Fibroblast of upper back skin (primary cell): ENCODE results near the gene SRSF3.
"Not testable (repeated sequence)": the region's sequence is repeated elsewhere in the genome, so short reads cannot be mapped to it uniquely, and the experiment has no call there.

Experiments
- DNase-seq: peaks from one replicate; pipeline ENCODE4 v3.0.0-alpha.2; 2013

The SRSF3 gene

GRCh38 chr6:36594029-36594815, at the start of gene SRSF3:
Gene SRSF3 (plus strand): TSS chr6:36594362. CDS start chr6:36596763, 2,401 bp downstream.
- peak; percentile 98 for DNase-seq

DNA sequence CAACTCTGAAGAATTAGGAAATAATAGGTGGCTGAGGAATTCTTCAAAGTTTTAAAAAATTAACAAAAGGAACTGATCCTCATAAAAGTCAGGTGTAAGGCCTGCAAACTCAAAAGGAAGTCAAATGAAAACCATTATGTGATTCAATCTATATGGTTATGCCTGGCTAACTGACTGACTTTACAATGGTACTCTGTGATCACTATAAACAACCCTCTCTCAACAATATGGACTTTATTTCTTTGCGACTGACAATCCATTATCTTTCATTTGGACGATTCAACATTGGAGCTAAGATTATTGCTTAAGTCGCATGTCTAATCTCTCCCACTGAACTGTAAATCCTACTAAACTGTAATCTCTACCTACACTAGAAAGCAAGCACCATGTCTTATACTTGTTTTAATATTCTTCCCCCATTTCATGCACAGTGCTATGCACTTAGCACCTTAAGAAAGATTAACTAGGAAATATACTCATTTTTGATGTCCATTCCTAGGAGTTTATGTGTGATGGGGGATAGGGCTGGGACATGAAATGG, 48.3 kb upstream of the SRSF3 start:
- no peak for DNase-seq

DNA sequence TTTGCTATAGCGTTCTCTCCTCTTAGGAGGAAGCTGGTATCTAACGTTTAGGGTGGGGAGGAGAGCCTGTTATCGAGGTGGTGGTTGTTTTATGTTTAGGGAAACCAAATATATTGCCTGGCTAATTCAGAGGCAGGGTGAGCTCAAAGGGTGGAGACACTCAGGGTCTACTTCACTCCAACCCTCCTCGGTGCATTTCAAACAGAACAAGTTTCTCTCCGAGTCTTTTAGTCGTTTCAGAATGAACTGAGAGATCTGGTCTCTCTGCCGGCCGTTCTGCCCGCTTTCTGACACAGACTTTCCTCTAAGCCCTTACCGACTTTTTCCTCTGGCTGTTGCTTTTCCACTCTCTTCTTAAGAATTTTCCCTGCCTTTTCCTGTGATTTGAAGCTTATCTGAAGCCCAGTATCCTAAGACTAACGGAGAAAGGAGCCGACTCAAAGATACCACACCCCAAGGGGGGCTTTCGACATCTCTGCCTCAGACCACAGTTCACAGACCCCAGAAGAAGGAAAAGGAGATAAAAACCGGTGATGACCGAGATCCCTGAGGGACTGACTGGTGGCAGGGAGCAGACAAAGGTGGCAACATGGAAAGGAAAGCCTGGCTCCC, 47.7 kb upstream of the SRSF3 start:
- DNase-seq: no peak

- DNase-seq: peak; percentile 87
Observed at GRCh38 chr6:36546920-36547645, 47.1 kb upstream of the SRSF3 start, which contains the start of gene STK38. Gene STK38 (minus strand): TSS chr6:36547479. CDS start chr6:36540202, 7,277 bp downstream.

GRCh38 chr6:36547646-36548400, 46.3 kb upstream of the SRSF3 start:
- DNase-seq: no peak

DNA sequence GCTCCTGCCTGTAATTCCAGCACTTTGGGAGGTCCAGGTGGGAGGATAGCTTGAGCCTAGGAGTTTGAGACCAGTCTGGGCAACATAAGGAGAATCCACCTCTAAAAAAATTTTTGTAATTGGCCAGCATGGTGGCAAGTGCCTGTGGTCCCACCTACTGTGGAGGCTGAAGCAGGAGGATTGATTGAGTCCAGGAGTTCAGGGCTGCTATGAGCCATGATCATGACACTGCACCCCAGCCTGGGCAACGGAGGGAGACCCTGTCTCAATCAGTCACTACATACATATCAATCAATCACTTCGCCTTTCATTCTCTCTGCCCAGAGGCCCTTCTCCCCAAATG, 45.8 kb upstream of the SRSF3 start:
- DNase-seq: no peak

GRCh38 chr6:36550473-36551000, 43.6 kb upstream of the SRSF3 start:
- no peak for DNase-seq

- DNase-seq: no peak
Observed at GRCh38 chr6:36555750-36556252, 38.4 kb upstream of the SRSF3 start.

DNA sequence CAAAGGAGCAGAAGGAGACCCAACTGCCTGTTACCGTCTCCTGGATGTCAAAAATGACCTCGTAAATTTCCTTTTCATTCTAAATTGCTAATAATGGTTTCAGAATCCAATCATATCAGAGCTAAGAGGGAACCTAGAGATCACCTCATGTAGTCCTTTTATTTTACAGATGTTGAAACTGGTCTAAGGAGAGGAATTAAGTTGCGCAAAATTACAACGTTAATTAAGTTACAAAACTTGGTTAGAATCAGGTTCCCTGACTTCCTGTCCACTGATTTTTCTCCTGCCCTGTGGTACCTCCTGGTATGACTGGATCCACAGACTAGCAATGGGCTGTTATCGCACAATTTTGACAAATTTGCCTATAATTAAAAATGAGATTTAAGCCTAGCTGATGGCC, 37.9 kb upstream of the SRSF3 start:
- DNase-seq: no peak

DNA sequence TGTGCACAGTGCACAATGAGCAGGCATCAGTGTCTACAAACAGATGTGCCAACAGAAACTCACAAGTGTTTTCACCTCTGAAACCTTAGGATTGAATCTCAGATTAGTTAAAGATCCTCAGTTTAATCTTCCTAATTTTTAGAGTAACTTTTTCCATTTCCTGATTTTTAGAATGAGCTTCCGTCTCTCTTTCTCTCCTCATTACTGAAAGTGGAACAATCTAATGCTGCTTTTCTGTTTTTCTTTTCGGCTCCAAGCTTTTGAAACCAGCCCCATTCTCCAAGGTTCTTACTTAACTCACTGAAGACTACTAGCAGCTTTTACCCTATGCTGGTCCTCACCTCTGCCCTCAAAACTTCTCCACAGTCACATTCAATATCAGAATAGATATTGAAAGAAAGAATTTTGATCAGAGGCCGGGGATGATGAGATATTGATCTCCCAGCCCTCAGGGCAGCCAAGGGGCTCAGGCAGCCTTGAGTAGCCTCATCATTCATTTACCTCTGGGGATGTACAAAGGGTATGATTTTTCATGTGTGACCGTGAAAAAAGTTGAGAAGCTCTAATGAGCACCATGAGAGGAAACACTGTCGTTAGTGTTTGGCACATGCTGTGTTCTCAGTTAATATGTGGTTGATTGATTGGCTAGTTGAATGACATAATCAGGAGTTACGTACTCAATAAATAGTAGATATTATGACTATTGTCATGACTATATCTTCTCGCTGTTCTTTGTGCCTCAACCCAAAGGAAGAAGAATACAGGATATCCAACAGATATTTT, 35.0 kb upstream of the SRSF3 start:
- no peak for DNase-seq

DNA sequence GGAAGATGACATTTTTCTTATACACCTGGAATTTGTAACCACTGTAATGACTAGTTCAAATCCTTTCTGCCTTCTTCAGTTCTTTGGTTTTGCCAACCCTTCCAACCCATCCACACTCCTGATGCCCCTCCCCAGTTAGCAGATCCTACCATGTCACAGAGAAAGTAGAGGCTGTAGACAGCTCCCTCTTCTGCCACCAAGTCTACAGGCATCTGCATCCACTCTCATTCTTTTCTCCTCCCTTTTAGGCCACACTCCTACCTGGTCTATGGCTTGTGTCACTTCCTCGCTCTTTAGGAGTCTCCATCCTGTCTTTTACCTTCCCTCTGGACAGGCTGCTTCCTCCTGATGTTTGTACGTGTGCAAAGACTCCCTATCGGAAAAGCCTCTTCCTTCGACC, 33.3 kb upstream of the SRSF3 start:
- no peak for DNase-seq

GRCh38 chr6:36563237-36563927, 30.8 kb upstream of the SRSF3 start:
- DNase-seq: peak; percentile 30

- no peak for DNase-seq
Observed at GRCh38 chr6:36563928-36564284, 30.3 kb upstream of the SRSF3 start.

DNA sequence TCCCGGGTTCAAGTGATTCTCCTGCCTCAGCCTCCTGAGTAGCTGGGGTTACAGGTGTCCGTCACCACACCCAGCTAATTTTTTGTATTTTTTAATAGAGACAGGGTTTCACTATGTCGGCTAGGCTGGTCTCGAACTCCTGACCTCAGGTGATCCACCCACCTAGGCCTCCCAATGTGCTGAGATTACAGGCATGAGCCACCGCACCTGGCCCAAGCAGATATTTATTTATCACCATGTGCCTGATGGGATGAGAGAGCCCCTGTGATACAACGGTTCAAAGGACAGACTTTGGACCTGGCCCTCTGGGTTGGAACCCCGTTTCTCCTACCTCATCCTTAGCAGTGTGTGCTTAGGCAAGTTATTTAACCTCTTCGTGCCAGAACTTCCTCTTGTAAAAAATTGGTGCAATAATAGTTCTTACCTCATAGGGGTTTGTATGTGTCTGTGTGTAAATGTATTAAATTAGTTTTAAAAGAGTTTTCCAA, 27.7 kb upstream of the SRSF3 start:
- DNase-seq: no peak

DNA sequence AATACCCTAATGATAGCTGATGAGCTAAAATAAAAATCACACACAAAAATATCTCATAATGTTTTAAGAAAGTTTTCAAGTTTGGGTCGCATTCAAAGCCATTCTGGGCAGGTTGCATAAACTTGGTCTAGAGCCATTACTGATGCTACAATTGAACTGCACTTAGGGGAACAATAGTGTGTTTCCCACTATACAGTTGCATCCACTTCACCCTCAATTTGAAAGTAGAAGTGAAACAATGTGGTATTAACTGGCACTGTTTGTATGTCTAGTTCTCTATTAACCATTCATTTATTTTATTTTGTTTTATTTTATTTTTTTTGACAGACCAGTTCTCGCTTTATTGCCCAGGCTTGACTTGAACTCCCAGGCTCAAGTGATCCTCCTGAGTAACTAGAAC, 23.9 kb upstream of the SRSF3 start:
- no peak for DNase-seq

GRCh38 chr6:36571122-36572043, 22.8 kb upstream of the SRSF3 start:
- no peak for DNase-seq

GRCh38 chr6:36572353-36573311, 21.5 kb upstream of the SRSF3 start:
- not testable (repeated sequence) for DNase-seq

GRCh38 chr6:36574679-36575078, 19.5 kb upstream of the SRSF3 start:
- no peak for DNase-seq
